Measurements from ENCODE around the gene UCN. TPM values are rescaled to one million over a fixed set of nuclear protein-coding genes. Genes with fewer than 3 reads are reported as not detected.

The UCN gene
- total and polyA plus RNA-seq, 10 of the 15 experiments (the other 5 are each of a cell fraction or from before 2014, with no cell fraction given) = 0.10 to 3.8 (median 1.1) TPM; not detected in 1

Other genes with a start within 250 kb of the UCN start
Only the 7 nearest of the 25 such genes appear.
- not detected in 2 replicates for gene SLC30A3, start 45.4 kb downstream of the UCN start, total RNA-seq (2014; rRNA removed)
- not detected in 2 replicates for gene SLC30A3, start 45.4 kb downstream of the UCN start, total RNA-seq (2014; rRNA removed; fragmentation: Illumina TruSeq; extraction: Trizol)
- gene SLC30A3, start 45.4 kb downstream of the UCN start, total RNA-seq (2021) = not detected in 2 replicates
- gene SLC30A3, start 45.4 kb downstream of the UCN start, polyA plus RNA-seq (2011; rRNA removed) = 0.12 and 0.23 TPM in 2 replicates
- gene SLC30A3, start 45.4 kb downstream of the UCN start, polyA plus RNA-seq (2014; fragmentation: Illumina TruSeq; extraction: Trizol) = not detected in 2 replicates
- not detected for gene SLC30A3, start 45.4 kb downstream of the UCN start, polyA plus RNA-seq (2014; fragmentation: Nextera tagmentation; extraction: Ambion mirVana)
- 0.06 TPM in 1 of 2 replicates, not detected in the other for gene SLC30A3, start 45.4 kb downstream of the UCN start, polyA plus RNA-seq (2014; rRNA removed)
- not detected for gene SLC30A3, start 45.4 kb downstream of the UCN start, polyA plus RNA-seq (2016; fragmentation: Nextera tagmentation; extraction: Ambion mirVana)
- gene DNAJC5G, start 33.0 kb downstream of the UCN start, total RNA-seq (2014; rRNA removed) = not detected in 2 replicates
- not detected in 2 replicates for gene DNAJC5G, start 33.0 kb downstream of the UCN start, total RNA-seq (2014; rRNA removed; fragmentation: Illumina TruSeq; extraction: Trizol)
- not detected in 2 replicates for gene DNAJC5G, start 33.0 kb downstream of the UCN start, total RNA-seq (2021)
- gene DNAJC5G, start 33.0 kb downstream of the UCN start, polyA plus RNA-seq (2011; rRNA removed) = not detected in 2 replicates
- gene DNAJC5G, start 33.0 kb downstream of the UCN start, polyA plus RNA-seq (2014; fragmentation: Illumina TruSeq; extraction: Trizol) = not detected in 2 replicates
- not detected for gene DNAJC5G, start 33.0 kb downstream of the UCN start, polyA plus RNA-seq (2014; fragmentation: Nextera tagmentation; extraction: Ambion mirVana)
- gene DNAJC5G, start 33.0 kb downstream of the UCN start, polyA plus RNA-seq (2014; rRNA removed) = not detected in 2 replicates
- gene DNAJC5G, start 33.0 kb downstream of the UCN start, polyA plus RNA-seq (2016; fragmentation: Nextera tagmentation; extraction: Ambion mirVana) = not detected
- not detected in 2 replicates for gene TRIM54, start 26.0 kb downstream of the UCN start, total RNA-seq (2014; rRNA removed)
- gene TRIM54, start 26.0 kb downstream of the UCN start, total RNA-seq (2014; rRNA removed; fragmentation: Illumina TruSeq; extraction: Trizol) = not detected in 2 replicates
- not detected in 2 replicates for gene TRIM54, start 26.0 kb downstream of the UCN start, total RNA-seq (2021)
- gene TRIM54, start 26.0 kb downstream of the UCN start, polyA plus RNA-seq (2011; rRNA removed) = not detected in 2 replicates
- gene TRIM54, start 26.0 kb downstream of the UCN start, polyA plus RNA-seq (2014; fragmentation: Illumina TruSeq; extraction: Trizol) = 0.03 TPM in 1 of 2 replicates, not detected in the other
- gene TRIM54, start 26.0 kb downstream of the UCN start, polyA plus RNA-seq (2014; fragmentation: Nextera tagmentation; extraction: Ambion mirVana) = not detected
- 0.08 TPM in 1 of 2 replicates, not detected in the other for gene TRIM54, start 26.0 kb downstream of the UCN start, polyA plus RNA-seq (2014; rRNA removed)
- gene TRIM54, start 26.0 kb downstream of the UCN start, polyA plus RNA-seq (2016; fragmentation: Nextera tagmentation; extraction: Ambion mirVana) = not detected
- 95.3 and 98.9 TPM in 2 replicates for gene MPV17, start 14.7 kb upstream of the UCN start, total RNA-seq (2014; rRNA removed)
- 73.0 and 75.3 TPM in 2 replicates for gene MPV17, start 14.7 kb upstream of the UCN start, total RNA-seq (2014; rRNA removed; fragmentation: Illumina TruSeq; extraction: Trizol)
- gene MPV17, start 14.7 kb upstream of the UCN start, total RNA-seq (2021) = 63.3 and 63.4 TPM in 2 replicates
- 103 and 126 TPM in 2 replicates for gene MPV17, start 14.7 kb upstream of the UCN start, polyA plus RNA-seq (2011; rRNA removed)
- gene MPV17, start 14.7 kb upstream of the UCN start, polyA plus RNA-seq (2014; fragmentation: Illumina TruSeq; extraction: Trizol) = 116 and 123 TPM in 2 replicates
- 10 to 100 TPM; 67.6 to 69.8 TPM for gene MPV17, start 14.7 kb upstream of the UCN start, polyA plus RNA-seq (2014; fragmentation: Nextera tagmentation; extraction: Ambion mirVana)
- 77.3 and 82.7 TPM in 2 replicates for gene MPV17, start 14.7 kb upstream of the UCN start, polyA plus RNA-seq (2014; rRNA removed)
- gene MPV17, start 14.7 kb upstream of the UCN start, polyA plus RNA-seq (2016; fragmentation: Nextera tagmentation; extraction: Ambion mirVana) = 100 to 1,000 TPM; 116 to 143 TPM
- 75.7 and 79.5 TPM in 2 replicates for gene GTF3C2, start 48.3 kb upstream of the UCN start, total RNA-seq (2014; rRNA removed)
- gene GTF3C2, start 48.3 kb upstream of the UCN start, total RNA-seq (2014; rRNA removed; fragmentation: Illumina TruSeq; extraction: Trizol) = 62.4 and 65.4 TPM in 2 replicates
- 91.7 and 95.2 TPM in 2 replicates for gene GTF3C2, start 48.3 kb upstream of the UCN start, total RNA-seq (2021)
- gene GTF3C2, start 48.3 kb upstream of the UCN start, polyA plus RNA-seq (2011; rRNA removed) = 86.0 and 105 TPM in 2 replicates
- gene GTF3C2, start 48.3 kb upstream of the UCN start, polyA plus RNA-seq (2014; fragmentation: Illumina TruSeq; extraction: Trizol) = 80.9 and 85.8 TPM in 2 replicates
- 10 to 100 TPM; 45.9 to 59.0 TPM for gene GTF3C2, start 48.3 kb upstream of the UCN start, polyA plus RNA-seq (2014; fragmentation: Nextera tagmentation; extraction: Ambion mirVana)
- gene GTF3C2, start 48.3 kb upstream of the UCN start, polyA plus RNA-seq (2014; rRNA removed) = 64.3 and 69.3 TPM in 2 replicates
- gene GTF3C2, start 48.3 kb upstream of the UCN start, polyA plus RNA-seq (2016; fragmentation: Nextera tagmentation; extraction: Ambion mirVana) = 10 to 100 TPM; 84.9 to 98.7 TPM
- 23.3 and 24.4 TPM in 2 replicates for gene EIF2B4, start 61.9 kb upstream of the UCN start, total RNA-seq (2014; rRNA removed)
- 16.5 and 17.0 TPM in 2 replicates for gene EIF2B4, start 61.9 kb upstream of the UCN start, total RNA-seq (2014; rRNA removed; fragmentation: Illumina TruSeq; extraction: Trizol)
- 27.6 and 28.4 TPM in 2 replicates for gene EIF2B4, start 61.9 kb upstream of the UCN start, total RNA-seq (2021)
- gene EIF2B4, start 61.9 kb upstream of the UCN start, polyA plus RNA-seq (2011; rRNA removed) = 20.9 and 30.4 TPM in 2 replicates
- gene EIF2B4, start 61.9 kb upstream of the UCN start, polyA plus RNA-seq (2014; fragmentation: Illumina TruSeq; extraction: Trizol) = 16.0 and 27.2 TPM in 2 replicates
- gene EIF2B4, start 61.9 kb upstream of the UCN start, polyA plus RNA-seq (2014; fragmentation: Nextera tagmentation; extraction: Ambion mirVana) = 10 to 100 TPM; 13.4 to 27.8 TPM
- gene EIF2B4, start 61.9 kb upstream of the UCN start, polyA plus RNA-seq (2014; rRNA removed) = 23.0 and 30.9 TPM in 2 replicates
- gene EIF2B4, start 61.9 kb upstream of the UCN start, polyA plus RNA-seq (2016; fragmentation: Nextera tagmentation; extraction: Ambion mirVana) = 10 to 100 TPM; 53.4 to 53.9 TPM
- 113 and 114 TPM in 2 replicates for gene SNX17, start 62.2 kb upstream of the UCN start, total RNA-seq (2014; rRNA removed)
- gene SNX17, start 62.2 kb upstream of the UCN start, total RNA-seq (2014; rRNA removed; fragmentation: Illumina TruSeq; extraction: Trizol) = 56.0 and 58.4 TPM in 2 replicates
- gene SNX17, start 62.2 kb upstream of the UCN start, total RNA-seq (2021) = 101 and 107 TPM in 2 replicates
- gene SNX17, start 62.2 kb upstream of the UCN start, polyA plus RNA-seq (2011; rRNA removed) = 61.5 and 72.9 TPM in 2 replicates
- gene SNX17, start 62.2 kb upstream of the UCN start, polyA plus RNA-seq (2014; fragmentation: Illumina TruSeq; extraction: Trizol) = 52.5 and 62.1 TPM in 2 replicates
- 10 to 100 TPM in 1 of 2 experiments, 1 to 10 TPM in 1; 6.5 to 18.9 TPM for gene SNX17, start 62.2 kb upstream of the UCN start, polyA plus RNA-seq (2014; fragmentation: Nextera tagmentation; extraction: Ambion mirVana)
- gene SNX17, start 62.2 kb upstream of the UCN start, polyA plus RNA-seq (2014; rRNA removed) = 95.9 and 96.3 TPM in 2 replicates
- 100 to 1,000 TPM; 114 to 116 TPM for gene SNX17, start 62.2 kb upstream of the UCN start, polyA plus RNA-seq (2016; fragmentation: Nextera tagmentation; extraction: Ambion mirVana)

Data from GM12878 (cell line).